ENCODE measurements around the gene KLHL24.
A peak's percentile ranks its signal among the peaks of the same experiment; 100 is the strongest.
"Not testable (repeated sequence)": the region's sequence is repeated elsewhere in the genome, so short reads cannot be mapped to it uniquely, and the experiment has no call there.

Gene KLHL24

GRCh38 chr3:183637106-183637486 lies 1.7 kb downstream of the KLHL24 start:
- peak overlapping the region; percentile 83 for H3K27ac ChIP-seq
- no peak for TF ChIP-seq ZFX (IDR thresholded peaks at IDR 0.05)
- no peak for TF ChIP-seq CTCF (conservative IDR thresholded peaks at IDR 0.05)

- peak overlapping the region; percentile 26 for H3K27ac ChIP-seq
Measured at GRCh38 chr3:183637633-183638032, 2.2 kb downstream of the KLHL24 start.

DNA sequence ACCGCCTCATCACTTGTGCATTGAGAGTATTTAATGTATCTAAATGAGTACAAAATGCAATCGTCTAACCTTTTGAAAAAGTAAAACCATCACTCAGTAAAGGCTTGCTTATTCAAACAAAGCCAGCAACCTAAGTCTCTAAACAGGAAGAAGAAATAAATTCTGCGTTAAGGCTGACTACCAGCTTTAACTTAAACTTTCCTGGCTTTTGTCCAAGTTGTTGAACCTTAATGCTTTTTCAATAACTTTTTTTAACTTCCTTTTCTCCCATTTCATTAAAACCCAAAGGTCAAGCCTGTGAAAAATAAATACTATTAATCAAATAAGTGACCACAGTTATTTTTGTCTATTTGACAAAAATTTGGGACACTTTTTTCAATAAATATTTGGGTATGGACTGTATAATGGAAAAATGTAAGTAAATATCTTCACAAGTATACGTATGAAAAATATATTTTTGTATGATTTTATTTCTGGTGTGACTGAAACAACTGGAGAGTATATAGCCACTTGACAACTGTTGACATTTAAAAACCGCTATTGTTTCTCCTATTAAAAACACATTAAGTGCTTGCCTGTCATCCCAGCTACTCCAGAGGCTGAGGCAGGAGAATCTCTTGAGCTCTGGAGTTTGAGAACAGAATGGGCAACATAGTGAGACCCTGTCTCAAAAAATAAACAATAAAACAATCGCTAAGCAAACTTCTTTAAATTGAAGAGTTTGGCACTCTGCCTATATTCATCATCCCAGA lies 2.9 kb downstream of the KLHL24 start:
- no peak overlapping the region for H3K27ac ChIP-seq
- TF ChIP-seq CTCF (conservative IDR thresholded peaks at IDR 0.05) = no peak
- no peak for TF ChIP-seq ZFX (IDR thresholded peaks at IDR 0.05)

- H3K27ac ChIP-seq = not testable (repeated sequence)
Measured at GRCh38 chr3:183640635-183641034, 5.2 kb downstream of the KLHL24 start.

- H3K27ac ChIP-seq = no peak overlapping the region
- TF ChIP-seq CTCF (conservative IDR thresholded peaks at IDR 0.05) (no peak), ZFX (IDR thresholded peaks at IDR 0.05) (no peak)
Measured at GRCh38 chr3:183641882-183642281, 6.5 kb downstream of the KLHL24 start.

GRCh38 chr3:183644244-183644643 lies 8.8 kb downstream of the KLHL24 start:
- peak overlapping the region; percentile 65 for H3K27ac ChIP-seq
- TF ChIP-seq ZFX (IDR thresholded peaks at IDR 0.05) (no peak), CTCF (conservative IDR thresholded peaks at IDR 0.05) (no peak)

- H3K27ac ChIP-seq = no peak overlapping the region
- TF ChIP-seq CTCF (conservative IDR thresholded peaks at IDR 0.05) (no peak), ZFX (IDR thresholded peaks at IDR 0.05) (no peak)
Measured at GRCh38 chr3:183645254-183645653, 9.8 kb downstream of the KLHL24 start.

DNA sequence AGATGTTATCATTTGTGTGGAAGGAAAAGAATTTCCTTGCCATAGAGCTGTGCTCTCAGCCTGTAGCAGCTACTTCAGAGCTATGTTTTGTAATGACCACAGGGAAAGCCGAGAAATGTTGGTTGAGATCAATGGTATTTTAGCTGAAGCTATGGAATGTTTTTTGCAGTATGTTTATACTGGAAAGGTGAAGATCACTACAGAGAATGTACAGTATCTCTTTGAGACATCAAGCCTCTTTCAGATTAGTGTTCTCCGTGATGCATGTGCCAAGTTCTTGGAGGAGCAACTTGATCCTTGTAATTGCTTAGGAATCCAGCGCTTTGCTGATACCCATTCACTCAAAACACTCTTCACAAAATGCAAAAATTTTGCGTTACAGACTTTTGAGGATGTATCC lies 15.1 kb downstream of the KLHL24 start:
- no peak overlapping the region for H3K27ac ChIP-seq
- no peak for TF ChIP-seq ZFX (IDR thresholded peaks at IDR 0.05)
- no peak for TF ChIP-seq CTCF (conservative IDR thresholded peaks at IDR 0.05)
